DND-41 (cell line): ENCODE measurements around the gene ATP6V0C.

ENCODE experiments used
- ATAC-seq: fragments of 200-7000 bp; cut with Tn5 transposase; 3 replicates; pipeline ENCODE4 v1.9.1; 2021; ENCODE audit warnings: low read depth; ENCODE audit not compliant: insufficient read depth
- DNase-seq: peaks from one replicate; pipeline ENCODE4 v3.0.0-alpha.2; 2020
- H2AFZ ChIP-seq: 2 replicates; pipeline ENCODE4 v1.6.0; 2012; ENCODE audit warnings: low read depth, low read length
- H3K27ac ChIP-seq: 2 replicates; pipeline ENCODE4 v1.5.1; 2012; ENCODE audit warnings: low read length, inconsistent platforms
- H3K27me3 ChIP-seq: fragments of 200-600 bp; sonication (generic); 2 replicates; pipeline ENCODE4 v1.6.0; 2012; ENCODE audit warnings: low read length, mild to moderate bottlenecking, inconsistent platforms; ENCODE audit not compliant: insufficient read depth, poor library complexity
- H3K36me3 ChIP-seq: 2 replicates; pipeline ENCODE4 v1.5.1; 2012; ENCODE audit warnings: low read length, inconsistent platforms; ENCODE audit not compliant: insufficient read depth
- H3K4me1 ChIP-seq: 2 replicates; pipeline ENCODE4 v1.5.1; 2012; ENCODE audit warnings: mild to moderate bottlenecking, low read length; ENCODE audit not compliant: insufficient read depth
- H3K4me2 ChIP-seq: 2 replicates; pipeline ENCODE4 v1.6.0; 2012; ENCODE audit warnings: mild to moderate bottlenecking, moderate library complexity, low read length, inconsistent platforms; ENCODE audit not compliant: insufficient read depth
- H3K4me3 ChIP-seq, 2 experiments: fragments of 200-600 bp in 1 of 2; shearing (Covaris generic) in 1 of 2; 2 replicates each; pipeline ENCODE4 v1.5.1; 2012 to 2016; ENCODE audit warnings: inconsistent platforms in 2 of 2, low read length in 2 of 2, mild to moderate bottlenecking in 2 of 2, low read depth in 1 of 2, moderate library complexity in 1 of 2
- H3K79me2 ChIP-seq: 2 replicates; pipeline ENCODE4 v1.6.0; 2012; ENCODE audit warnings: low read length, inconsistent platforms; ENCODE audit not compliant: insufficient read depth
- H3K9ac ChIP-seq: 2 replicates; pipeline ENCODE4 v1.6.0; 2012; ENCODE audit warnings: low read depth, mild to moderate bottlenecking, inconsistent platforms, low read length, moderate library complexity
- H3K9me3 ChIP-seq: 2 replicates; pipeline ENCODE4 v1.5.1; 2012; ENCODE audit warnings: low read length, moderate library complexity, mild to moderate bottlenecking, inconsistent platforms; ENCODE audit not compliant: insufficient read depth, severe bottlenecking
- H4K20me1 ChIP-seq: 2 replicates; pipeline ENCODE4 v1.6.0; 2012; ENCODE audit warnings: low read length; ENCODE audit not compliant: insufficient read depth
- CTCF ChIP-seq: IDR thresholded peaks from 2 replicates; pipeline ENCODE4 v1.5.1; 2012; ENCODE audit warnings: borderline replicate concordance, low read length, moderate library complexity, mild to moderate bottlenecking; ENCODE audit not compliant: poor library complexity, severe bottlenecking; ENCODE audit errors: extremely low read depth
- EZH2 ChIP-seq: IDR thresholded peaks from 3 replicates; pipeline ENCODE4 v1.6.1; 2012; ENCODE audit warnings: borderline replicate concordance, low read depth, mild to moderate bottlenecking, moderate library complexity, low read length, inconsistent platforms; ENCODE audit not compliant: severe bottlenecking

Gene ATP6V0C

GRCh38 chr16:2476345-2476720, 37.4 kb upstream of the ATP6V0C start:
- Histone ChIP-seq H3K9me3 (no peaks in the 10 kb centered on the region), H4K20me1 (peaks cover 68% of the 10 kb centered on the region), H3K27ac (no peak overlapping the region), H3K27me3 (peaks cover 9% of the 10 kb centered on the region), H3K4me2 (peak overlapping the region; percentile 80), H3K36me3 (peaks cover 3% of the 10 kb centered on the region; the same call in 1 of the 2 replicates), H3K9ac (peak overlapping the region; percentile 97), H3K79me2 (peaks cover 60% of the 10 kb centered on the region), H2AFZ (no peak overlapping the region), H3K4me1 (peaks cover 47% of the 10 kb centered on the region), H3K4me3 (peak overlapping the region in 1 of 2 experiments; percentile 96; a peak in 2 of 4 replicates)
- no peak for DNase-seq
- no peak for ATAC-seq
- TF ChIP-seq CTCF (no peak), EZH2 (no peak)

- Histone ChIP-seq H3K79me2 (peaks cover 64% of the 10 kb centered on the region), H2AFZ (no peak overlapping the region), H3K9me3 (no peaks in the 10 kb centered on the region), H3K36me3 (peaks cover 3% of the 10 kb centered on the region; the same call in 1 of the 2 replicates), H3K27me3 (peaks cover 7% of the 10 kb centered on the region), H3K4me3 (no peak overlapping the region), H3K9ac (peak overlapping the region; percentile 97; the same call in 1 of the 2 replicates), H3K4me2 (peak overlapping the region; percentile 80; the same call in 1 of the 2 replicates), H3K4me1 (peaks cover 43% of the 10 kb centered on the region), H3K27ac (no peak overlapping the region), H4K20me1 (peaks cover 69% of the 10 kb centered on the region)
- TF ChIP-seq EZH2 = no peak
- TF ChIP-seq CTCF = no peak
- DNase-seq (no peak), ATAC-seq (no peak)
These were observed 37.0 kb upstream of the ATP6V0C start for GRCh38 chr16:2476741-2477140.

- Histone ChIP-seq H2AFZ (no peak overlapping the region), H3K27ac (no peak overlapping the region), H4K20me1 (peaks cover 69% of the 10 kb centered on the region), H3K79me2 (peaks cover 70% of the 10 kb centered on the region), H3K4me1 (peaks cover 37% of the 10 kb centered on the region), H3K9ac (no peak overlapping the region), H3K4me2 (no peak overlapping the region), H3K9me3 (no peaks in the 10 kb centered on the region), H3K36me3 (peaks cover 3% of the 10 kb centered on the region; the same call in 1 of the 2 replicates), H3K4me3 (no peak overlapping the region), H3K27me3 (peaks cover 2% of the 10 kb centered on the region)
- ATAC-seq = no peak
- no peak for DNase-seq
- no peak for TF ChIP-seq EZH2
- TF ChIP-seq CTCF = no peak
These were observed 36.4 kb upstream of the ATP6V0C start for GRCh38 chr16:2477327-2477726.
